Measurements from ENCODE around the gene KHDRBS1. TPM values are rescaled to one million over a fixed set of nuclear protein-coding genes. Genes with fewer than 3 reads are reported as not detected.
A peak's percentile ranks its signal among the peaks of the same experiment; 100 is the strongest.

Gene KHDRBS1
- total and polyA plus RNA-seq, 2 of the 13 experiments (the other 11 are each of a cell fraction or from before 2014, with no cell fraction given) = 25.1 to 39.0 TPM

DNA sequence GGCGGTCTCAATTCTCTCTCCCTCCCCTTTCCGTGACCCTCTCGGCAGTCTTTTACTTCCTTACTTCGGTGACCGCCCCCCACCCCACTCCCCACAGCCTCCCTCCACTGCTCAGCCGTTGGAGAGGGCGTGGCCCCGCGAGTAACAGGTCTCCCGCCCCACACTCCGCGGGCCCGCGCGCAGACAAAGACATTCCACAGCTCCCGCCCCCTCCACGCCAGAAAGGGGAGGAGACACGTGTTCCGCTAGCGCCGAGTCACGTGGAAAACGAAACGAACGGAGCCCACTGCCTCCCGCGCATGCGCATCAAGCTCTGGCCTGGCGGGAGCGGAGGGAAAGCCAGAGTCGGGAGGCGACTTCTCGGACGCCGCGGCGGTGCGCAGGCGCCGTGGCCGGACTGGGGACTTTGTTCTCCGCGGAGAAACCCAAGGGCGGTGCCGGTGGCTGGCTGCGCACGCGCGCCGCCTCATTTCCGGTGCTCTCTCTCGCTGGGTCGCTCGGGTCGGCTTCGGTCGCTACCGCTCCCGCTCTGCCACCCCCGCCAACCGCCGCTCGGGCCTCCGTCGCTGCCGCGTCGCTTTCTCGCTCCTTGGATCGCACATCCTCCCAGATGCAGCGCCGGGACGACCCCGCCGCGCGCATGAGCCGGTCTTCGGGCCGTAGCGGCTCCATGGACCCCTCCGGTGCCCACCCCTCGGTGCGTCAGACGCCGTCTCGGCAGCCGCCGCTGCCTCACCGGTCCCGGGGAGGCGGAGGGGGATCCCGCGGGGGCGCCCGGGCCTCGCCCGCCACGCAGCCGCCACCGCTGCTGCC lies at the start of gene KHDRBS1 (continued):
- TF ChIP-seq IRX3 (CRISPR knock-in tag; IDR thresholded peaks at IDR 0.05; ENCODE audit: borderline replicate concordance, low read depth) (no peak; the same call in 1 of the 2 replicates), ZFX (CRISPR knock-in tag; IDR thresholded peaks at IDR 0.05; ENCODE audit: low read depth) (peak; percentile 84), MATR3 (CRISPR knock-in tag; IDR thresholded peaks at IDR 0.05) (no peak), LCORL (IDR thresholded peaks at IDR 0.05) (no peak), LCORL (CRISPR knock-in tag; IDR thresholded peaks at IDR 0.05) (peak; percentile 8; the same call in 1 of the 2 replicates), GATAD1 (CRISPR knock-in tag; IDR thresholded peaks at IDR 0.05) (peak; percentile 63; the same call in 1 of the 2 replicates), ZNF556 (CRISPR knock-in tag; IDR thresholded peaks at IDR 0.05; ENCODE audit: borderline replicate concordance) (0 out of 2 replicates have a peak, but pooled peaks have one; percentile 96), MIXL1 (CRISPR knock-in tag; IDR thresholded peaks at IDR 0.05) (no peak), POLR2AphosphoS2 (IDR thresholded peaks at IDR 0.05; ENCODE audit: low read depth, low read length) (no peak), RFX5 (IDR thresholded peaks at IDR 0.05; ENCODE audit: low read depth, low read length) (no peak), HDAC6 (IDR thresholded peaks at IDR 0.05; ENCODE audit: low read depth, low read length) (no peak), HMGA1 (CRISPR knock-in tag; conservative IDR thresholded peaks at IDR 0.05) (no peak), ZFY (CRISPR knock-in tag; IDR thresholded peaks at IDR 0.05) (peak; percentile 75; the same call in 1 of the 2 replicates), FOSL1 (CRISPR knock-in tag; IDR thresholded peaks at IDR 0.05; ENCODE audit: borderline replicate concordance) (no peak), NBN (conservative IDR thresholded peaks at IDR 0.05) (no peak), ZNF30 (CRISPR knock-in tag; IDR thresholded peaks at IDR 0.05) (no peak), ZNF552 (CRISPR knock-in tag; IDR thresholded peaks at IDR 0.05; ENCODE audit: borderline replicate concordance) (no peak)
- TF ChIP-seq, protein P1, sequence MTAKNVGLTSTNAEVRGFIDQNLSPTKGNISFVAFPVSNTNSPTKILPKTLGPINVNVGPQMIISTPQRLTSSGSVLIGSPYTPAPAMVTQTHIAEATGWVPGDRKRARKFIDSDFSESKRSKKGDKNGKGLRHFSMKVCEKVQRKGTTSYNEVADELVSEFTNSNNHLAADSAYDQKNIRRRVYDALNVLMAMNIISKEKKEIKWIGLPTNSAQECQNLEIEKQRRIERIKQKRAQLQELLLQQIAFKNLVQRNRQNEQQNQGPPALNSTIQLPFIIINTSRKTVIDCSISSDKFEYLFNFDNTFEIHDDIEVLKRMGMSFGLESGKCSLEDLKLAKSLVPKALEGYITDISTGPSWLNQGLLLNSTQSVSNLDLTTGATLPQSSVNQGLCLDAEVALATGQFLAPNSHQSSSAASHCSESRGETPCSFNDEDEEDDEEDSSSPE (CRISPR knock-in tag; IDR thresholded peaks at IDR 0.05) = peak; percentile 94
- TF ChIP-seq, protein P2, sequence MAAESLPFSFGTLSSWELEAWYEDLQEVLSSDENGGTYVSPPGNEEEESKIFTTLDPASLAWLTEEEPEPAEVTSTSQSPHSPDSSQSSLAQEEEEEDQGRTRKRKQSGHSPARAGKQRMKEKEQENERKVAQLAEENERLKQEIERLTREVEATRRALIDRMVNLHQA (CRISPR knock-in tag; IDR thresholded peaks at IDR 0.05) = no peak
- TF ChIP-seq, protein P3, sequence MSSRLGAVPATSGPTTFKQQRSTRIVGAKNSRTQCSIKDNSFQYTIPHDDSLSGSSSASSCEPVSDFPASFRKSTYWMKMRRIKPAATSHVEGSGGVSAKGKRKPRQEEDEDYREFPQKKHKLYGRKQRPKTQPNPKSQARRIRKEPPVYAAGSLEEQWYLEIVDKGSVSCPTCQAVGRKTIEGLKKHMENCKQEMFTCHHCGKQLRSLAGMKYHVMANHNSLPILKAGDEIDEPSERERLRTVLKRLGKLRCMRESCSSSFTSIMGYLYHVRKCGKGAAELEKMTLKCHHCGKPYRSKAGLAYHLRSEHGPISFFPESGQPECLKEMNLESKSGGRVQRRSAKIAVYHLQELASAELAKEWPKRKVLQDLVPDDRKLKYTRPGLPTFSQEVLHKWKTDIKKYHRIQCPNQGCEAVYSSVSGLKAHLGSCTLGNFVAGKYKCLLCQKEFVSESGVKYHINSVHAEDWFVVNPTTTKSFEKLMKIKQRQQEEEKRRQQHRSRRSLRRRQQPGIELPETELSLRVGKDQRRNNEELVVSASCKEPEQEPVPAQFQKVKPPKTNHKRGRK (CRISPR knock-in tag; IDR thresholded peaks at IDR 0.05) = no peak
- TF ChIP-seq, protein P4, sequence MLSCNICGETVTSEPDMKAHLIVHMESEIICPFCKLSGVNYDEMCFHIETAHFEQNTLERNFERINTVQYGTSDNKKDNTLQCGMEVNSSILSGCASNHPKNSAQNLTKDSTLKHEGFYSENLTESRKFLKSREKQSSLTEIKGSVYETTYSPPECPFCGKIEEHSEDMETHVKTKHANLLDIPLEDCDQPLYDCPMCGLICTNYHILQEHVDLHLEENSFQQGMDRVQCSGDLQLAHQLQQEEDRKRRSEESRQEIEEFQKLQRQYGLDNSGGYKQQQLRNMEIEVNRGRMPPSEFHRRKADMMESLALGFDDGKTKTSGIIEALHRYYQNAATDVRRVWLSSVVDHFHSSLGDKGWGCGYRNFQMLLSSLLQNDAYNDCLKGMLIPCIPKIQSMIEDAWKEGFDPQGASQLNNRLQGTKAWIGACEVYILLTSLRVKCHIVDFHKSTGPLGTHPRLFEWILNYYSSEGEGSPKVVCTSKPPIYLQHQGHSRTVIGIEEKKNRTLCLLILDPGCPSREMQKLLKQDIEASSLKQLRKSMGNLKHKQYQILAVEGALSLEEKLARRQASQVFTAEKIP (CRISPR knock-in tag; IDR thresholded peaks at IDR 0.05; ENCODE audit: borderline replicate concordance) = no peak
- TF ChIP-seq, protein P5, sequence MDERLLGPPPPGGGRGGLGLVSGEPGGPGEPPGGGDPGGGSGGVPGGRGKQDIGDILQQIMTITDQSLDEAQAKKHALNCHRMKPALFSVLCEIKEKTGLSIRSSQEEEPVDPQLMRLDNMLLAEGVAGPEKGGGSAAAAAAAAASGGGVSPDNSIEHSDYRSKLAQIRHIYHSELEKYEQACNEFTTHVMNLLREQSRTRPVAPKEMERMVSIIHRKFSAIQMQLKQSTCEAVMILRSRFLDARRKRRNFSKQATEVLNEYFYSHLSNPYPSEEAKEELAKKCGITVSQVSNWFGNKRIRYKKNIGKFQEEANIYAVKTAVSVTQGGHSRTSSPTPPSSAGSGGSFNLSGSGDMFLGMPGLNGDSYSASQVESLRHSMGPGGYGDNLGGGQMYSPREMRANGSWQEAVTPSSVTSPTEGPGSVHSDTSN (CRISPR knock-in tag; IDR thresholded peaks at IDR 0.05) = no peak
- TF ChIP-seq, protein P6, sequence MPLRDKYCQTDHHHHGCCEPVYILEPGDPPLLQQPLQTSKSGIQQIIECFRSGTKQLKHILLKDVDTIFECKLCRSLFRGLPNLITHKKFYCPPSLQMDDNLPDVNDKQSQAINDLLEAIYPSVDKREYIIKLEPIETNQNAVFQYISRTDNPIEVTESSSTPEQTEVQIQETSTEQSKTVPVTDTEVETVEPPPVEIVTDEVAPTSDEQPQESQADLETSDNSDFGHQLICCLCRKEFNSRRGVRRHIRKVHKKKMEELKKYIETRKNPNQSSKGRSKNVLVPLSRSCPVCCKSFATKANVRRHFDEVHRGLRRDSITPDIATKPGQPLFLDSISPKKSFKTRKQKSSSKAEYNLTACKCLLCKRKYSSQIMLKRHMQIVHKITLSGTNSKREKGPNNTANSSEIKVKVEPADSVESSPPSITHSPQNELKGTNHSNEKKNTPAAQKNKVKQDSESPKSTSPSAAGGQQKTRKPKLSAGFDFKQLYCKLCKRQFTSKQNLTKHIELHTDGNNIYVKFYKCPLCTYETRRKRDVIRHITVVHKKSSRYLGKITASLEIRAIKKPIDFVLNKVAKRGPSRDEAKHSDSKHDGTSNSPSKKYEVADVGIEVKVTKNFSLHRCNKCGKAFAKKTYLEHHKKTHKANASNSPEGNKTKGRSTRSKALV (CRISPR knock-in tag; IDR thresholded peaks at IDR 0.05) = no peak
